HFFc6 (cell line): ENCODE measurements around the gene ACTN2. TPM values are rescaled to one million over a fixed set of nuclear protein-coding genes. Genes with fewer than 3 reads are reported as not detected.

ENCODE experiments used
- DNase-seq: peaks from one replicate; pipeline ENCODE4 v3.0.0-alpha.2; 2018
- H3K27ac Mint-ChIP-seq: 2 replicates; pipeline ENCODE4 v1.8.0; 2020; ENCODE audit warnings: mild to moderate bottlenecking, mixed read lengths
- H3K27me3 Mint-ChIP-seq: 2 replicates; pipeline ENCODE4 v1.8.0; 2021; ENCODE audit warnings: mild to moderate bottlenecking, moderate library complexity, mixed read lengths; ENCODE audit not compliant: insufficient read depth
- H3K36me3 Mint-ChIP-seq: 2 replicates; pipeline ENCODE4 v1.8.0; 2021; ENCODE audit warnings: low read depth, mixed read lengths
- H3K4me1 Mint-ChIP-seq: 2 replicates; pipeline ENCODE4 v1.8.0; 2020; ENCODE audit warnings: low read depth, mixed read lengths
- H3K4me3 Mint-ChIP-seq: 2 replicates; pipeline ENCODE4 v1.8.0; 2020; ENCODE audit warnings: mild to moderate bottlenecking, moderate library complexity, mixed read lengths
- H3K9me3 Mint-ChIP-seq: 2 replicates; pipeline ENCODE4 v1.8.0; 2020; ENCODE audit warnings: mild to moderate bottlenecking, mixed read lengths
- total RNA-seq, 6 experiments: library from RNA; stranded (reverse); fragmentation: NEBNext Ultra II Directional; extraction: Animal tissue kit (Norgen Biotek cat#: 25700); gene quantifications; 2 replicates in 1 of 6; 3 replicates in 5 of 6; pipeline ENCODE4 v1.2.3, GENCODE V29; 2021
- TF ChIP-seq, protein P1 (sequence below): fragments of 200-600 bp; sonication (generic); IDR thresholded peaks from 2 replicates; pipeline ENCODE4 v1.5.0; 2021; ENCODE audit warnings: antibody characterized with exemption, mild to moderate bottlenecking

Gene ACTN2
- total RNA-seq, 6 experiments from 2014 or later = not detected

DNA sequence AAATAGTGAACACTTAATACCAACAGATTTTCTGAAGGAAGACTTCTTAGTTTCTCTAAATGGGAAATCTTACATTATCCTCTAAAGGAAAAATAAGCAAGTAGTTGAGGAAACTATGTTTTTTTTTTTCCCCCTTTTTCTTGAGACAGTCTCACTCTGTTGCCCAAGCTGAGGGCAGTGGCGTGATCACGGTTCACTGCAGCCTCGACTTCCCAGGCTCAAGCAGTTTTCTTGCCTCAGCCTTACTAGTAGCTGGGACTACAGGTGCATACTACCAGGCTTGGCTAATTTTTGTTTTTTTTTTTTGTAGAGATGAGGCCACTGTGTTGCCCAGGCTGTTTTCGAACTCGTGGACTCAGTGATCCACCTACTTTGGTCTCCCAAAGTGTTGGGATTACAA, 112.7 kb downstream of the ACTN2 start:
- Mint-ChIP-seq H3K4me3 (no peak overlapping the region), H3K27ac (no peak overlapping the region), H3K4me1 (peaks cover 27% of the 10 kb centered on the region), H3K36me3 (no peaks in the 10 kb centered on the region), H3K9me3 (no peaks in the 10 kb centered on the region), H3K27me3 (peaks cover 2% of the 10 kb centered on the region)
- TF ChIP-seq, protein P1, sequence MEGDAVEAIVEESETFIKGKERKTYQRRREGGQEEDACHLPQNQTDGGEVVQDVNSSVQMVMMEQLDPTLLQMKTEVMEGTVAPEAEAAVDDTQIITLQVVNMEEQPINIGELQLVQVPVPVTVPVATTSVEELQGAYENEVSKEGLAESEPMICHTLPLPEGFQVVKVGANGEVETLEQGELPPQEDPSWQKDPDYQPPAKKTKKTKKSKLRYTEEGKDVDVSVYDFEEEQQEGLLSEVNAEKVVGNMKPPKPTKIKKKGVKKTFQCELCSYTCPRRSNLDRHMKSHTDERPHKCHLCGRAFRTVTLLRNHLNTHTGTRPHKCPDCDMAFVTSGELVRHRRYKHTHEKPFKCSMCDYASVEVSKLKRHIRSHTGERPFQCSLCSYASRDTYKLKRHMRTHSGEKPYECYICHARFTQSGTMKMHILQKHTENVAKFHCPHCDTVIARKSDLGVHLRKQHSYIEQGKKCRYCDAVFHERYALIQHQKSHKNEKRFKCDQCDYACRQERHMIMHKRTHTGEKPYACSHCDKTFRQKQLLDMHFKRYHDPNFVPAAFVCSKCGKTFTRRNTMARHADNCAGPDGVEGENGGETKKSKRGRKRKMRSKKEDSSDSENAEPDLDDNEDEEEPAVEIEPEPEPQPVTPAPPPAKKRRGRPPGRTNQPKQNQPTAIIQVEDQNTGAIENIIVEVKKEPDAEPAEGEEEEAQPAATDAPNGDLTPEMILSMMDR = no peak
- no peak for DNase-seq

DNA sequence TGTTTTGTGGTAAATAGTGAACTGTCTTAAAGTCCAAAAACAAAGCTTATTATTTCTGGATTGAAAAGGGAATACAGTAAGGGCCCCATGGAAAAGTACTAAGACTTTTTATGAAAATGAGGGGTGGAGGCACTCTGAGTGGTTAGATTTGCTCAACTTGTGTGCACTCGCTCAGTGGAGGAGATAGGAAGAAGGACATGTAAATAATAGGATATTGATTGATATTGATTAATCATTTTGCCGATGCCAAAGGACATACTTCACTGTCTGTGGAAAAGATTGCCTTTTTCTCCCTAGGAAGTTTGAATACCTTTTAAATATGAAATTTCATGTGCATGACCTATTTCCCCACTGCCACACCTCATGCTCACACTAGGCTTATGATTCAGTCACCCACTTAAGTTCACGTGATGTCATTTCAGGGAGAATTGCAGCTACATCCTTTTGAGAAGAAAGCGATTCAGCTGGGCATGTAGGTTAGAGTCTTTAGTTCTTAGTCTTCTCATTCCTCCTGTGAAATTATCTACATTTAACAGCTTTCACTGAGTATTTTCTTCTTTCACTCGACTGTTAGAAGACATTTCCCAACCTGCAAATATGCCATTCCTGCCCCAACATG, 113.8 kb downstream of the ACTN2 start:
- no peak overlapping the region for H3K4me3 Mint-ChIP-seq
- H3K27ac Mint-ChIP-seq = no peak overlapping the region
- TF ChIP-seq, protein P1 = no peak
- H3K27me3 Mint-ChIP-seq = no peaks in the 10 kb centered on the region; the same call in 1 of the 2 replicates
- peaks cover 20% of the 10 kb centered on the region for H3K4me1 Mint-ChIP-seq
- H3K9me3 Mint-ChIP-seq = no peaks in the 10 kb centered on the region
- no peak for DNase-seq
- no peaks in the 10 kb centered on the region for H3K36me3 Mint-ChIP-seq

DNA sequence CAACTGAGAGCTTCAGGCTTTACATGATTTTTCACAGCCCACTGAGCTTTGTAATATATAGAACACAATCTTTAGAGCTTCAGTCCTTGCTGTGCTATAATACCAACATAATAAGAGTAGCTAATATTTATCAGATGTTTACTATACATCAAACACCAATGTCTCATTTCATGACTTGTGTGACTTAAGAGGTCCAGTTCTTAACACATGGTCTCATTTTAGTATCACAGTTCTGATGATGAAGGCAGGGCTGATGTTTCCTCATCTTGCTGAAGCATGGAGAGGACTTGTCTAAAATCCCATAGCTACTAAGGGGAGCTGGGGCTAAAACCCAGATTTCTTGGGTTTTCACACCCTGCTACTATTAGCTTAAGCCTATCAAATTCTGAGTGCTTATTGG, 114.3 kb downstream of the ACTN2 start:
- no peak overlapping the region for H3K27ac Mint-ChIP-seq
- TF ChIP-seq, protein P1 = no peak
- H3K9me3 Mint-ChIP-seq = no peaks in the 10 kb centered on the region
- no peaks in the 10 kb centered on the region for H3K36me3 Mint-ChIP-seq
- H3K27me3 Mint-ChIP-seq = no peaks in the 10 kb centered on the region; the same call in 1 of the 2 replicates
- DNase-seq = no peak
- no peak overlapping the region for H3K4me3 Mint-ChIP-seq
- H3K4me1 Mint-ChIP-seq = peaks cover 20% of the 10 kb centered on the region

DNA sequence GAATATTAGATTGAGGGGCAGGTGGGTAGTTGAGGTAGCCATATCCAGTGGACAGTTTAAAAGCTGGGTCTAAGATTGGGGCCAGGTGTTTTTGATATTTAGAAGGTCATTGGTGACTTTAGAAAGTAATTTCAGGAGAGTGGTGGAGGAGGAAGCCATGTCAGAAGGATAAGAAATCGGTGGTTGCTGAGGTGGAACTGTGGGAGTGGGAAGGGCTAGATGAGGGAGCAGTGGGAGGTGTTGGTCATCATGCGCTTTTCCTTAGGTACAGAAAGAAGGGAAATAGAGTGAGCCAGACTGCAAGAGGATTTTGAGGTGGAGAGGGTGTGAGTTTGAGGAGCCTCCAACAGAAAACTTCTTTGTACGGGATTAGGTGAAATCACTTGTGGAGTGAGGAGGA, 116.0 kb downstream of the ACTN2 start:
- TF ChIP-seq, protein P1 = no peak
- H3K36me3 Mint-ChIP-seq = no peaks in the 10 kb centered on the region
- no peaks in the 10 kb centered on the region; the same call in 1 of the 2 replicates for H3K27me3 Mint-ChIP-seq
- H3K4me1 Mint-ChIP-seq = peaks cover 8% of the 10 kb centered on the region
- DNase-seq = no peak
- H3K4me3 Mint-ChIP-seq = no peak overlapping the region
- no peak overlapping the region; the same call in 1 of the 2 replicates for H3K27ac Mint-ChIP-seq
- H3K9me3 Mint-ChIP-seq = no peaks in the 10 kb centered on the region

DNA sequence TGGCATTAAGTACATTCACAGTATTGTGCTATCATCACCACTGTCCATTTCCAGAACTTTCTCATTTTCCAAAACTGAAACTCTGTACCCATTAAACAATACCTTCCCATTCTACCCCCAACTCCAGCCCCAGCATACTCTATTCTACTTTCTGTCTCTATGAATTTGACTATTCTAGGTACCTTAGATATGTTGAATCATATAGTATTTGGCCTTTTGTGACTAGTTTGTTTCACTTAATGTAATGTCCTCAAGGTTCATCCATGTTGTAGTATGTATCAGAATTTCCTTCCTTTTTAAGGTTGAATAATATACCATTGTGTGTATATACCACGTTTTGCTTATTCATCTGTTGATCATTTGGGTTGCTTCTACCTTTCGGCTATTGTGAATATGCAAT, 120.3 kb downstream of the ACTN2 start:
- H3K4me1 Mint-ChIP-seq = peaks cover 5% of the 10 kb centered on the region; the same call in 1 of the 2 replicates
- no peak for DNase-seq
- H3K27me3 Mint-ChIP-seq = no peaks in the 10 kb centered on the region
- H3K9me3 Mint-ChIP-seq = no peaks in the 10 kb centered on the region
- H3K36me3 Mint-ChIP-seq = no peaks in the 10 kb centered on the region
- no peak overlapping the region for H3K4me3 Mint-ChIP-seq
- TF ChIP-seq, protein P1 = no peak
- no peak overlapping the region for H3K27ac Mint-ChIP-seq
